Effector CD4-positive, alpha-beta T cell (primary cell): ENCODE results near the gene LYRM4.

ENCODE experiments used
- DNase-seq: peaks from one replicate; pipeline ENCODE4 v3.0.0-alpha.2; 2020

The LYRM4 gene

GRCh38 chr6:5172041-5172653 is 88.6 kb downstream of the LYRM4 start:
- no peak for DNase-seq

GRCh38 chr6:5167501-5167900 is 93.2 kb downstream of the LYRM4 start:
- no peak for DNase-seq

DNA sequence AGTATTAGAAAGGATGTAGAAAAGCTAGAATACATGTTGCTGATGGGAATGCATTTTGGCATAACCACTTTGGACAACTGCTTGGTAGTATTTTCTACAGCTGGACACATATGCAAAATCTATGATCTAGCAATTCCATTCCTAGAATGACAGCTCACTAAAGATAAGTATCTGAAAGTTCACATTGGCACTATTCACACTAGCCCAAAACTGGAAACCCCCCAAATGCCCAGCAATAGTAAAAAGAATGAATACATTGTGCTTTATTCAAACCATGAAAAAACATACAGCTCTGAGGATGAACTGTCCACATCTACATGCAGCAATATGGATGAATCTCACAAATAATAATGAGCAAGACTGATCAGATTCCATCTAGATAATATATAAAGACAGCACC is 96.7 kb downstream of the LYRM4 start:
- DNase-seq = no peak

GRCh38 chr6:5163247-5163646 is 97.5 kb downstream of the LYRM4 start:
- no peak for DNase-seq

DNA sequence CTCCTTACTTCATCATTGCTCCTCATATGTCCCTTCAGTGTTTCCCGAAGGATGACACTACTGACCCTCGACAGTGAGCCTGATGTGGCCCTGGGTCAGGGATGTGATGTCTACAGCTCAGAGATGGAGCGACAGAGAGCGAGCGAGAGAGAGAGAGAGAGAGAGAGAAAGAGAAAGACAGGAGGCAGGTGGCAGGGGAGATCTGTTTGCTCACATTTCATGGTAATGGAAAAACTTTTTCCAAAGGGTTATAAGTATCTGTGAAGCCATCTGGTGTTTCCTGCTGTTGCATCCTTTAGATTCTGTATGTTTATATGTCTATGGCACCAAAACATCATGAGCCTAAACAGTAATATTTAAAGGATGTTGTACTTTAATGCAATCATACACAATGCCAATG is 98.4 kb downstream of the LYRM4 start:
- DNase-seq = no peak

GRCh38 chr6:5160206-5160605 is 100.5 kb downstream of the LYRM4 start:
- no peak for DNase-seq

- DNase-seq = no peak
Measured at GRCh38 chr6:5159162-5159561, 101.6 kb downstream of the LYRM4 start.

DNA sequence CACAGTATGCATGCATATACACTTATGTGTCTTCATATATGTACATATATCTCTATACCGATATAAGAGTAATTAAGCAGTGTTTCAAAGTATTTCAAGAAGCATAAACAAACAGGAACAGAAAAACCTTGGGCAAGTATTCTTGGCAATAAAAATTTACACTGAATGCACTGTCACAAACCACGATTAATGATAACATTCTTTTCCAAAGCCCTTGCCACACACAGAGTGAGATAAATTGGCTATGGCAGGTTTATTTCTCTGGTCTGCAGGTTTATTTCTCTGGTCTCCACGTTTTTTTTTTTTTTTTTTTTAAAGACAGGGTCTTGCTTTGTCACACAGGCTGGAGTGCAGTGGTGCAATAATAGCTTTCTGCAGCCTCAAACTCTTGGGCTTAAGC is 102.6 kb downstream of the LYRM4 start:
- DNase-seq = no peak

DNA sequence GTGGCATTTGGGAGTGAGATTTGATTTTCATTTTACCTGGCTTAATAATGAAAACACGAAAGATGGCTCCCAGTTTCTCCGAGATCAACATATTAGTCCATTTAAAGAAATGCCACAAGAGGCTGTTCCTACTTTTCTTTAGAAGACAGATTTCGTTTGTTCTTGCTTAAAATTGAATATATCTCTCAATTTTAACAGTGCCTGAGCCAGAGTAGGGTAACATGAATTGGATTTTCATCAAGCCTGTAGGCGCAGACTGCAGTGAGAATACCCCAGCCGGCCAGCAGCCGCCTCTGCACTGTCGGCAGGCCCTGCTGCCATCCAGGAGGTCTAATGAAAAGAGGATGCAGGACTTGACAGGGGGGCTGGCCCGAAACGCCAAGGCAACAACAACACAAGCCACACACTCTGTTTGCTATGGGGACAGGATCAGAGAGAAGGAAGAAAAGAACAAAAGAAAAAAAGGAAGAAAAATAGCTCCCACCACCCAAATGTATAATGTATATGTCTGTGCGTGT is 103.1 kb downstream of the LYRM4 start:
- DNase-seq = no peak

GRCh38 chr6:5156627-5157026 is 104.1 kb downstream of the LYRM4 start:
- DNase-seq = no peak

GRCh38 chr6:5155906-5156305 is 104.8 kb downstream of the LYRM4 start:
- no peak for DNase-seq

GRCh38 chr6:5153186-5153585 is 107.6 kb downstream of the LYRM4 start:
- no peak for DNase-seq

DNA sequence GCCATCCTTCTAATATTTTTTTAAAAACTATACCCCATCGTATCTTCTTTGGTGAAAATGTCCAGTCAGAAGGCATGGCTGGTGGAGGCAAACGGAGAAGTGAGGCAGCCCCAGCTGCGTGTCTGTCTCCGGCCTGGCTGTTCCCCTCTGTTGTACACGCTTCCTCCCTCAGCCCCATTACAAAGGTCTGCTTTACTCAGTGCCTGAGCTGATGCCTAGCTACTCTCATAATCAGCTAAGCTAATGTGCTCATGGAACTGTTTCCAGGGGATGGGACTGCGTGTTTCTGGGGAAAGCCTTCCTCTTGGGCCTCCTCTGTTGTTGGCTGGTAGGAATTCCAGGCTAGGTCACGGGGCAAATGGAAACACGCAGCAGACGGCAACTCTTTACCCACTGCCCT is 108.3 kb downstream of the LYRM4 start:
- DNase-seq = no peak

DNA sequence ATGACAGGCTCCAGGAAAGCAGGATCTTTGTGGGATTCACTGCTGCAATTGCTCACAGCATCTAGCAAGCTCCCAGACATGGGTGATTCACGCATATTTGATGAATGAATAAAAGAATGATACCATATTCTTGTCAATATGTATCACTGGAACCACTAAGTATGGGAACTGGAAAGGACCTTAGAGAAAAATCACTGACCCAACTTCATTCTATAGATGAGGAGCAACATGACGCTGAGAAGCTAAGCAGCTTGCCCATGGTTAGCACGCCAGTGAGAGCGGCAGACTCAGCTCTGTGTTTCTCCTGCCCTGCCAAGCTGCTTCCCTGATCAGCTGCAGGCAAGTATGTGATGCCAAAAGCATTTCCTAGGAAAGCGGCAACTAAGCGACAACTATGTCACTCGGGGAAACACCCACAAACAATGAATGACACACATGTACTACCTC is 108.8 kb downstream of the LYRM4 start:
- DNase-seq = no peak

DNA sequence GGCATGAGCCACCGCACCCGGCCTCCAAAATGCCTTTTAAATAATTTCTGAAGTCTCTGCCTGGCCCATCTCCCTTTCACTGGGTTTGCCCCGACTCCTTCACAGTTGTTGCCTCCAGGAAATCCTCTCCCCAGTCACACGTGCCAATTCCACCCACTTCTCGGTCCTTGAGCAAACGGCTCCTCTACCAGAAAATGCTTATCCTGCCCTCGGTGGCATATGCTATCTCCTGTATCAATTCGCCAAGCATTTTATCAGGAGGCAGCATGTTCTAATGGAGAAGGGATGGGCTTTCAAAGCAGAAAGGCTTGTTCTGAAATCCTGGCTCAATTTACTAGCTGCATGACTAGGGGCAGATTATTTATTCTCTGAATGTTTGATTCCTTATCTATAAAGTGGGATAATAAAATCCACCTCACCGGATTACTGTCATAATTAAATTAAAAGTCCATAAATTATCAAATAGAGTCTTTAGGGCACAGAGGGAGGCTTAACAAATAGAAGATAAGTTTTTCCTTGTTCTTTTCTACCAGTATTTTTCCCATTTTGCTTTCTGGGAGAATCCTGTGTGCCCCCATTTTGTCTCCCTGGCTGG is 109.3 kb downstream of the LYRM4 start:
- DNase-seq = no peak

DNA sequence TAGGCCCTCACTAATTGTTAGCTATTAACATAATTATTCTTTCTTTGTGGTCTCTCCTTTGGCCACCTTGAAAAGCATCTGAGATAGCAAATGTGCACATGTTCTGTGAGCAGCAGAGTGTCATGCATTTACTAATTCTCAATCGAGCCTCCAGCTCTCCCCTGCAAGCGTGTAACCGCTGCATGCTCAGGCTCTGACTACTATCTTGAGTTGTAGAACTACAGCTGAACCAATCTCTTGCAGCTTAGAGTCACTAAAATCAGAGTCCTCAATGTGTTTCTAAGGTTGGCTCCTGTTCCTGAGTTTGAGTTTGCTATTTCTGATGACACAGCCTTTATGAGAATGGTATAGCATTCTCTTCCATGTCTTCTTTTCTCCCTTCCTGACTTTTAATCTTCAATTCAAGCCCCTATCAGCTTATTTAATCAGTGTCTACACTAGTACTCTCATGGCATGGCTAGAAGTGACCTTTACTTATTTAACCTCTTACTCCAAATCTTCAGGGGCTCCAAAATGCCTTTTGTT is 110.1 kb downstream of the LYRM4 start:
- no peak for DNase-seq

DNA sequence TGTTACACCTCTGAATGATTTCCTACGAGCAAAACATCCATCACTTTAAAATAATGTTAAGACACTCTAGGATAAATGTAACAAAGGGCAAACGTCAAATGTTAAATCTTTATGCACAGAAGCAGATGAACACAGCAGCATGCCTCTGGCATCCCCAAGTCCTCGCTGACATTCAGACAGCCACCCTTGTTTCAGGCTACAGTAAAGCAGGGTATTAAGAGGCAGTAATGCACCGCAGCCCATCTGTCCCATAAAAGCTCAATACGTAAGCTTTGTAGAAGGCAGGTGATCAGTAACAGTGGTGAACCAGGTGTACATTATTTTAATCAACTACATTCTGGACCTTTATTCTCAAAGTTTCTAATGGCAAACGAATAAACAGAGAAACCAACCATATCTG is 110.9 kb downstream of the LYRM4 start:
- no peak for DNase-seq

- DNase-seq = no peak
Measured at GRCh38 chr6:5149159-5149704, 111.5 kb downstream of the LYRM4 start.

GRCh38 chr6:5146398-5146797 is 114.4 kb downstream of the LYRM4 start:
- DNase-seq = no peak

GRCh38 chr6:5143634-5144311 is 117.0 kb downstream of the LYRM4 start:
- peak; percentile 81 for DNase-seq

GRCh38 chr6:5142915-5143314 is 117.8 kb downstream of the LYRM4 start:
- DNase-seq = no peak

DNA sequence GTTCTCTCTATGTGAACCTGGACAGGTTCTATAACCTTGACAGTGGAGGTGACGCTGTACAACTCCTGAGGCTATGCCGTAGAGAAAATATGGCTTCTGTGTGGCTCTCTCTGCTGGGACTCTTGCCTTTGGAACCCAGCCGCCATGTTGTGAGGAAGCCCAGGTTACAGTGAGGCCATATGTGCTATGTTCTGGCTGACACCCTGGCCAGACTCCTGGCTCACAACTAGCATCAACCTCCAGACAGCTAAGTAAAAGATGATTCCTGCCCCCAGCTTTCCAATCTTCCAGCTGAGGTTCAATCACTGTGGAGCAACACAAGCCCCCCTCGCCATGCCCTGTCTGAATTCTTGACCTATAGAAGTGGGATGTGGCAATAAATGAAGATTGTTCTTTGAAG is 118.6 kb downstream of the LYRM4 start:
- no peak for DNase-seq

GRCh38 chr6:5141046-5141445 is 119.7 kb downstream of the LYRM4 start:
- no peak for DNase-seq
